Superior temporal gyrus (tissue), 1 donor: ENCODE measurements around the gene CCNDBP1.
A peak's percentile ranks its signal among the peaks of the same experiment; 100 is the strongest.
"Not testable (repeated sequence)": the region's sequence is repeated elsewhere in the genome, so short reads cannot be mapped to it uniquely, and the experiment has no call there.

Source experiments
- DNase-seq: peaks from one replicate; pipeline ENCODE4 v3.0.0-alpha.2; 2016; ENCODE audit errors: extremely low spot score

Gene CCNDBP1

GRCh38 chr15:43214592-43215295 is 29.5 kb downstream of the CCNDBP1 start:
- no peak for DNase-seq

- no peak for DNase-seq
Observed at GRCh38 chr15:43215961-43216360, 30.8 kb downstream of the CCNDBP1 start.

- DNase-seq, result no peak
Observed at GRCh38 chr15:43218908-43219706, 33.9 kb downstream of the CCNDBP1 start.

GRCh38 chr15:43219929-43220928 is 35.0 kb downstream of the CCNDBP1 start:
- no peak for DNase-seq

- DNase-seq, result no peak
Observed at GRCh38 chr15:43220991-43221403, 35.8 kb downstream of the CCNDBP1 start, which contains the start of gene EPB42. EPB42 (minus strand) TSS chr15:43221018; CDS start chr15:43220825, 193 bp downstream.

- no peak for DNase-seq
Observed at GRCh38 chr15:43221422-43221821, 36.2 kb downstream of the CCNDBP1 start.

GRCh38 chr15:43225201-43225949 is 40.2 kb downstream of the CCNDBP1 start:
- DNase-seq, result peak; percentile 85

GRCh38 chr15:43225950-43226255 is 40.7 kb downstream of the CCNDBP1 start:
- DNase-seq, result not testable (repeated sequence)

GRCh38 chr15:43226436-43227305 is 41.5 kb downstream of the CCNDBP1 start:
- DNase-seq, result no peak

- DNase-seq, result peak; percentile 50
Observed at GRCh38 chr15:43229977-43230376, 44.8 kb downstream of the CCNDBP1 start.

- no peak for DNase-seq
Observed at GRCh38 chr15:43230640-43231115, 45.5 kb downstream of the CCNDBP1 start.

- no peak for DNase-seq
Observed at GRCh38 chr15:43232289-43232874, 47.2 kb downstream of the CCNDBP1 start.

GRCh38 chr15:43235536-43235935 is 50.3 kb downstream of the CCNDBP1 start:
- no peak for DNase-seq

GRCh38 chr15:43237842-43238470 is 52.8 kb downstream of the CCNDBP1 start:
- no peak for DNase-seq

- DNase-seq, result no peak
Observed at GRCh38 chr15:43238671-43239131, 53.5 kb downstream of the CCNDBP1 start.

GRCh38 chr15:43239732-43240491 is 54.7 kb downstream of the CCNDBP1 start:
- no peak for DNase-seq

- peak; percentile 12 for DNase-seq
Observed at GRCh38 chr15:43241100-43241499, 55.9 kb downstream of the CCNDBP1 start.

- DNase-seq, result no peak
Observed at GRCh38 chr15:43242616-43243015, 57.4 kb downstream of the CCNDBP1 start.
